Thyroid gland (tissue), 4 donors: ENCODE results near the gene ZNF467. TPM values are rescaled to one million over a fixed set of nuclear protein-coding genes. Genes with fewer than 3 reads are reported as not detected.

Experiments used
- DNase-seq, 2 donors: peaks; one replicate each; pipeline ENCODE4 v3.0.0-alpha.2; 2019
- H3K27ac ChIP-seq, 3 donors: fragments of 200-600 bp; sonication (generic); 1 replicate in 2 of 3; 2 replicates in 1 of 3; pipeline ENCODE4 v1.5.1; 2016 to 2019; ENCODE audit warnings: mild to moderate bottlenecking in 1 of 3, moderate library complexity in 1 of 3
- H3K27me3 ChIP-seq: fragments of 200-600 bp; sonication (generic); one replicate; pipeline ENCODE4 v1.5.1; 2019
- H3K36me3 ChIP-seq, 2 donors: fragments of 200-600 bp; sonication (generic); one replicate each; pipeline ENCODE4 v1.5.1; 2016 to 2019
- H3K4me1 ChIP-seq, 2 donors: fragments of 200-600 bp; sonication (generic); one replicate each; pipeline ENCODE4 v1.5.1; 2017 to 2019
- H3K4me3 ChIP-seq, 3 donors: fragments of 200-600 bp; sonication (generic); replicated peaks in 1 of 3; 1 replicate in 2 of 3; 2 replicates in 1 of 3; pipeline ENCODE4 v1.5.1; 2016; ENCODE audit warnings: mild to moderate bottlenecking in 1 of 3
- H3K9me3 ChIP-seq: fragments of 200-600 bp; sonication (generic); one replicate; pipeline ENCODE4 v1.5.1; 2017
- POLR2A ChIP-seq, 2 donors: fragments of 450-650 bp; IDR thresholded peaks; one replicate each; pipeline ENCODE4 v1.6.1; 2017; ENCODE audit warnings: antibody characterized with exemption in 2 of 2, mild to moderate bottlenecking in 2 of 2, moderate library complexity in 1 of 2
- WGBS, 2 donors: methylation state at CpG; one replicate each; pipeline ENCODE4 v1.1.5; 2017; 5-methylcytosine and 5-hydroxymethylcytosine counted together
- intact Hi-C: fragments of 100-400 bp; cut with DNase I; formaldehyde crosslinking; loops from one replicate; pipeline ENCODE4 v1.15.1; 2023
- total RNA-seq, 4 donors: library from RNA; depleted of rRNA; stranded (reverse); fragments of >200 nt; gene quantifications; one replicate each; pipeline ENCODE4 v1.2.3, GENCODE V29; 2016
- TF ChIP-seq, protein P1 (sequence below), 6 experiments: fragments of 200-600 bp in 3 of 6; fragments of 450-650 bp in 3 of 6; sonication (generic) in 3 of 6; IDR thresholded peaks; one replicate each; pipeline ENCODE4 v1.5.1; 2016 to 2019; ENCODE audit warnings: antibody characterized with exemption in 6 of 6, mild to moderate bottlenecking in 2 of 6, inconsistent platforms in 1 of 6, moderate library complexity in 1 of 6

Gene ZNF467
- total RNA-seq, 4 donors from 2014 or later = 11.8 to 18.8 (median 15.5) TPM

GRCh38 chr7:149751043-149751775, 22.2 kb downstream of the ZNF467 start:
- Histone ChIP-seq H3K27me3 (no peaks in the 10 kb centered on the region), H3K27ac (no peak overlapping the region), H3K4me1 (no peaks in the 10 kb centered on the region), H3K36me3 (no peaks in the 10 kb centered on the region), H3K9me3 (no peaks in the 10 kb centered on the region), H3K4me3 (no peak overlapping the region)
- no peak for TF ChIP-seq POLR2A (IDR thresholded peaks at IDR 0.05)
- TF ChIP-seq, protein P1, sequence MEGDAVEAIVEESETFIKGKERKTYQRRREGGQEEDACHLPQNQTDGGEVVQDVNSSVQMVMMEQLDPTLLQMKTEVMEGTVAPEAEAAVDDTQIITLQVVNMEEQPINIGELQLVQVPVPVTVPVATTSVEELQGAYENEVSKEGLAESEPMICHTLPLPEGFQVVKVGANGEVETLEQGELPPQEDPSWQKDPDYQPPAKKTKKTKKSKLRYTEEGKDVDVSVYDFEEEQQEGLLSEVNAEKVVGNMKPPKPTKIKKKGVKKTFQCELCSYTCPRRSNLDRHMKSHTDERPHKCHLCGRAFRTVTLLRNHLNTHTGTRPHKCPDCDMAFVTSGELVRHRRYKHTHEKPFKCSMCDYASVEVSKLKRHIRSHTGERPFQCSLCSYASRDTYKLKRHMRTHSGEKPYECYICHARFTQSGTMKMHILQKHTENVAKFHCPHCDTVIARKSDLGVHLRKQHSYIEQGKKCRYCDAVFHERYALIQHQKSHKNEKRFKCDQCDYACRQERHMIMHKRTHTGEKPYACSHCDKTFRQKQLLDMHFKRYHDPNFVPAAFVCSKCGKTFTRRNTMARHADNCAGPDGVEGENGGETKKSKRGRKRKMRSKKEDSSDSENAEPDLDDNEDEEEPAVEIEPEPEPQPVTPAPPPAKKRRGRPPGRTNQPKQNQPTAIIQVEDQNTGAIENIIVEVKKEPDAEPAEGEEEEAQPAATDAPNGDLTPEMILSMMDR (IDR thresholded peaks at IDR 0.05) = no peak
- intact Hi-C loops = no loop called here
- WGBS, 2 donors = 58 to 74% methylated on average over 6 to 7 of the region's 8 CpGs
- DNase-seq = no peak

GRCh38 chr7:149750122-149750845, 23.1 kb downstream of the ZNF467 start:
- Histone ChIP-seq H3K27me3 (no peaks in the 10 kb centered on the region), H3K36me3 (no peaks in the 10 kb centered on the region), H3K9me3 (no peaks in the 10 kb centered on the region), H3K4me1 (no peaks in the 10 kb centered on the region), H3K27ac (no peak overlapping the region), H3K4me3 (no peak overlapping the region)
- TF ChIP-seq, protein P1 (IDR thresholded peaks at IDR 0.05) = no peak
- no peak for TF ChIP-seq POLR2A (IDR thresholded peaks at IDR 0.05)
- intact Hi-C loops = no loop called here
- no peak for DNase-seq
- 92 to 95% methylated on average over 9 of the region's 9 CpGs for WGBS, 2 donors

DNA sequence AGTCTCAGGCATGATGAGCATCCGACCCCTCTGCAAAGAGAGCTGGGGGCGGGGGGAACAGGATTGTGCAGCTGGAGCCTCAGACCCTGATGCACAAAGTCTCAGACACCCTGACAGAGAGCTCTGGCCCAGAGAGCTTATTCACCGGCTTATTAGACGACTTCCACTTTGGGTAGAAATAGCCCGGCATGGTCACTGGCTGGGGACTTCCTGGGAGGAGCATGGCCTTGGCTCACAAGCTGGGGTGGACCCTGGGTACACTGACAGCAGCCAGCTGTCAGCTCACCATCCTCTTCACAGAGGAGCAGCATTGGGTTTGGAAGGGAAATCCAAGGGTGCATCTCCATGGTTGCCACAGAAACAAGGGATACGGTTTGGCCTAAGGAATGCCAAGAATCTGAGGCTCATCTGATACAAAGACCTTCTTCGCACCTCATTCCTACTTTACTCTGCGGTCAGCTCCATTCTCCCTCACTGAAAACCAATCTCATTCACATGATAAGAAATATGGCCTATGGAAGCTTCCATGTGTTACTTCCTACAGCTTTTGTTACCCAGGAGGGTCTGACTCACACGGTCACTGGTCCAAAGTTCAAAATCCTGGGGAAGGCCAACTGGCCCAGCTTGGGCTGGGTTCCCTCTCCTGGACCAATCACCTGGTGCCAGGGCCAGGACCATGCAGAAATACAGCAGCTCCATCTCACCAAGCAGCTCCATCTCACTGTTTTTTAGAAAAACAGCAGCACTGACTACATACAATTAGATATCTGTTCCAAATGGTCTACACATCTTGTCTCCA, 25.1 kb downstream of the ZNF467 start:
- intact Hi-C loops = no loop called here
- WGBS, 2 donors = 66% methylated on average over 9 of the region's 9 CpGs
- Histone ChIP-seq H3K9me3 (no peaks in the 10 kb centered on the region), H3K27ac (no peak overlapping the region), H3K36me3 (no peaks in the 10 kb centered on the region), H3K4me1 (no peaks in the 10 kb centered on the region), H3K27me3 (no peaks in the 10 kb centered on the region), H3K4me3 (no peak overlapping the region)
- TF ChIP-seq, protein P1 (IDR thresholded peaks at IDR 0.05) = no peak
- no peak for TF ChIP-seq POLR2A (IDR thresholded peaks at IDR 0.05)
- no peak for DNase-seq

GRCh38 chr7:149743476-149744255, 29.7 kb downstream of the ZNF467 start:
- WGBS, 2 donors = 50 to 62% methylated on average over 4 of the region's 4 CpGs
- no peak overlapping the region for H3K27ac ChIP-seq
- H3K4me1 ChIP-seq = peaks cover 8 to 10% of the 10 kb centered on the region in 2 donors
- no peaks in the 10 kb centered on the region for H3K9me3 ChIP-seq
- no peak for DNase-seq
- intact Hi-C loops = no loop called here
- H3K27me3 ChIP-seq = no peaks in the 10 kb centered on the region
- no peaks in the 10 kb centered on the region for H3K36me3 ChIP-seq
- no peak for TF ChIP-seq POLR2A (IDR thresholded peaks at IDR 0.05)
- TF ChIP-seq, protein P1 (IDR thresholded peaks at IDR 0.05) = no peak
- no peak overlapping the region for H3K4me3 ChIP-seq
